K562 (cell line): ENCODE data around the gene RASGRP2. TPM values are rescaled to one million over a fixed set of nuclear protein-coding genes. Genes with fewer than 3 reads are reported as not detected.

Source experiments
- CCNT2 ChIP-seq: IDR thresholded peaks from 2 replicates; pipeline ENCODE4 v1.6.1; 2011; ENCODE audit warnings: borderline replicate concordance, low read depth, mild to moderate bottlenecking, moderate library complexity, mixed read lengths, low read length; ENCODE audit not compliant: insufficient read length; ENCODE audit errors: extremely low read depth
- CGGBP1 ChIP-seq: fragments of 250-450 bp; sonication (Bioruptor Pico); IDR thresholded peaks from 2 replicates; pipeline ENCODE4 v1.9.0; 2021; ENCODE audit warnings: mild to moderate bottlenecking
- DLX4 ChIP-seq: fragments of 250-450 bp; sonication (Bioruptor Pico); IDR thresholded peaks from 2 replicates; pipeline ENCODE4 v1.6.1; 2021; ENCODE audit warnings: mild to moderate bottlenecking
- DNMT1 ChIP-seq: fragments of 450-650 bp; IDR thresholded peaks from 2 replicates; pipeline ENCODE4 v1.6.1; 2016; ENCODE audit warnings: antibody characterized with exemption, mild to moderate bottlenecking
- FOXP1 ChIP-seq: sonication (generic); formaldehyde crosslinking; IDR thresholded peaks from 2 replicates; pipeline ENCODE4 v1.8.0; 2022; ENCODE audit warnings: mild to moderate bottlenecking, missing genetic modification reagents
- GATA2 ChIP-seq: sonication (generic); formaldehyde crosslinking; IDR thresholded peaks from 2 replicates; pipeline ENCODE4 v1.4.0; 2020; ENCODE audit warnings: mild to moderate bottlenecking, missing genetic modification reagents
- IRF2 ChIP-seq: sonication (generic); formaldehyde crosslinking; IDR thresholded peaks from 2 replicates; pipeline ENCODE4 v1.8.1; 2022; ENCODE audit warnings: mild to moderate bottlenecking, missing genetic modification reagents
- KAT8 ChIP-seq: fragments of 450-650 bp; IDR thresholded peaks from 2 replicates; pipeline ENCODE4 v1.6.1; 2016; ENCODE audit warnings: low read depth, mild to moderate bottlenecking
- MYBL2 ChIP-seq, 2 experiments: fragments of 450-650 bp in 1 of 2; sonication (generic) in 1 of 2; formaldehyde crosslinking in 1 of 2; IDR thresholded peaks; 2 replicates each; pipeline versions ENCODE4 v1.6.1 to v1.8.1; 2017 to 2022; ENCODE audit warnings: borderline replicate concordance in 1 of 2, inconsistent platforms in 1 of 2, low read depth in 1 of 2, mild to moderate bottlenecking in 1 of 2, missing genetic modification reagents in 1 of 2, moderate library complexity in 1 of 2
- NCOA2 ChIP-seq, 2 experiments: fragments of 450-650 bp; IDR thresholded peaks; 2 replicates each; pipeline ENCODE4 v1.6.1; 2018; ENCODE audit warnings: mild to moderate bottlenecking in 2 of 2, moderate library complexity in 1 of 2; ENCODE audit not compliant: partially characterized antibody in 2 of 2
- NCOA4 ChIP-seq: fragments of 450-650 bp; IDR thresholded peaks from 2 replicates; pipeline ENCODE4 v1.6.1; 2018; ENCODE audit warnings: mild to moderate bottlenecking; ENCODE audit not compliant: partially characterized antibody
- NONO ChIP-seq, 2 experiments: fragments of 200-400 bp in 1 of 2; fragments of 450-650 bp in 1 of 2; formaldehyde crosslinking in 1 of 2; IDR thresholded peaks; 2 replicates each; pipeline ENCODE4 v1.6.1; 2017; ENCODE audit warnings: low read depth in 2 of 2, mild to moderate bottlenecking in 2 of 2, moderate library complexity in 2 of 2, low read length in 1 of 2
- NR2C1 ChIP-seq, 2 experiments: fragments of 450-650 bp; IDR thresholded peaks; 2 replicates each; pipeline ENCODE4 v1.6.1; 2017; ENCODE audit warnings: mild to moderate bottlenecking in 2 of 2, antibody characterized with exemption in 1 of 2, inconsistent platforms in 1 of 2, missing compliant biosample characterization in 1 of 2, missing genetic modification characterization in 1 of 2
- POU5F1 ChIP-seq: fragments of 150-350 bp; IDR thresholded peaks from 2 replicates; pipeline ENCODE4 v1.6.1; 2014; ENCODE audit warnings: borderline replicate concordance, low read length, low read depth, mild to moderate bottlenecking; ENCODE audit not compliant: partially characterized antibody
- RNF2 ChIP-seq: sonication (generic); IDR thresholded peaks from 2 replicates; pipeline ENCODE4 v1.6.1; 2016
- TAF9B ChIP-seq: fragments of 450-650 bp; IDR thresholded peaks from 2 replicates; pipeline ENCODE4 v1.6.1; 2018; ENCODE audit warnings: mild to moderate bottlenecking; ENCODE audit not compliant: partially characterized antibody
- ZNF23 ChIP-seq: fragments of 250-450 bp; sonication (Bioruptor Pico); IDR thresholded peaks from 2 replicates; pipeline ENCODE4 v1.4.0; 2020; ENCODE audit warnings: mild to moderate bottlenecking
- ZNF324 ChIP-seq: fragments of 250-450 bp; sonication (Bioruptor Pico); IDR thresholded peaks from 2 replicates; pipeline ENCODE4 v1.4.0; 2020; ENCODE audit warnings: mild to moderate bottlenecking
- ZNF354B ChIP-seq: fragments of 250-450 bp; sonication (Bioruptor Pico); IDR thresholded peaks from 2 replicates; pipeline ENCODE4 v1.4.0; 2020
- polyA plus RNA-seq, 8 experiments: library from polyadenylated mRNA; depleted of rRNA in 4 of 8; stranded (reverse) in 5 of 8; unstranded in 3 of 8; fragments of >200 nt; fragmentation: Nextera tagmentation in 2 of 8; fragmentation: Illumina TruSeq in 1 of 8; extraction: Ambion mirVana in 2 of 8; extraction: Trizol in 1 of 8; gene quantifications; 2 replicates each; pipeline versions ENCODE4 v1.2.1 to v1.2.3, GENCODE V29; 2011 to 2014; ENCODE audit warnings: inconsistent platforms in 1 of 8, missing spikeins in 1 of 8
- total RNA-seq, 7 experiments: library from RNA; depleted of rRNA in 6 of 7; stranded (reverse); fragments of >200 nt in 6 of 7; fragmentation: Illumina TruSeq in 2 of 7; extraction: Trizol in 2 of 7; gene quantifications; 2 replicates each; pipeline versions ENCODE4 v1.2.1 to v1.2.3, GENCODE V29; 2011 to 2021; ENCODE audit warnings: low replicate concordance in 1 of 7
- TF ChIP-seq, protein P1 (sequence below): fragments of 250-450 bp; sonication (Bioruptor Pico); IDR thresholded peaks from 2 replicates; pipeline ENCODE4 v1.4.0; 2020; ENCODE audit warnings: mild to moderate bottlenecking, moderate library complexity
- TF ChIP-seq, protein P2 (sequence below): fragments of 450-650 bp; IDR thresholded peaks from 2 replicates; pipeline ENCODE4 v1.6.1; 2016; ENCODE audit warnings: low read depth, mild to moderate bottlenecking, moderate library complexity
- TF ChIP-seq, protein P3 (sequence below): fragments of 250-450 bp; sonication (Bioruptor Pico); IDR thresholded peaks from 2 replicates; pipeline ENCODE4 v1.8.0; 2022; ENCODE audit warnings: moderate library complexity, mild to moderate bottlenecking, inconsistent platforms

Gene RASGRP2
- total and polyA plus RNA-seq, 9 of the 15 experiments (the other 6 are each of a cell fraction or from before 2014, with no cell fraction given), result 0.87 to 22.7 (median 5.5) TPM

DNA sequence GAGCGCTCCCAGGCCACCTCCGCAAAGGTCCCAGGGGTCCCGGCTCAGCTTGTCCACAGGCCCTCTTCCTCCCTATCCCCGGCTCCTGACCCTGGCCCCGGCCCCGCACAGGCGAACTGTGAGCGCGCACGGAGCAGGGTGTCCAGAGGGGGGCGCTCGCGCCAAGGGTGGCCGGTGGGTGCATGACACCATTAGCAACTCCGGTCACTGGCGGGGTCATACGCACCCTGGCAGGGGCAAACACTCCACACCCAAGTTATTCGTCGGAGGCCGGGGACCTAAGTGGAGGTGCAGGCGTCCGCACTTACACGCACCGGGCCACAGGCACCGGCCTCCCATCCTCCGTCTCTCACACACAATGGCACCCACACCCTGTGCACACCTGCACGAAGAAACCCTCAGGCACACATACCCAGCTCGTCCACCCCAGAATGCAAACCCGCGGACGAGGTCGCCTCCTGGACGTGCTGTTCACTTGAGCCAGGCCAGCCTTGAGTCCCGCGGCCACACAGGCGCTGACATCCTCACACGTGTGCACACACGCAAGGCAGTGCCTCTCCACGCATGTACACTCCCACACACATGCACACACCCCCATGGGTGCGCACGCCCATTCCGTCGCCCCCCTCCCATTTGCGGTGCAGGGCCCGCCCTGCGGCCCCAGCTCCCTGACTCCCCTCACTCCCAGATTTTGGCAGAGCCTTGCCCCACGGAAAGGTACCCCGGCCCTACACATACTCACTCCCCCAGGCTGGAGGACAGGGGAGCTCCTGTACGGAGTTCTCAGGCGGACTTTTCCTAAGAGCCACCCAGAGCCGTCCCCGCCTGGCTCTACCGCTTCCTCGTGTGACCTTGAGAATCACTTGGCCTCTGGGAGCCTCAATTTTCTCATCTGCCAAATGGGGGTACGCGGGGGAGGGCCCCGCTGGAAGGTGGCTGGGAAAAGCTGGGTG is at the start of gene RASGRP2 (continued):
- TF ChIP-seq, protein P1, sequence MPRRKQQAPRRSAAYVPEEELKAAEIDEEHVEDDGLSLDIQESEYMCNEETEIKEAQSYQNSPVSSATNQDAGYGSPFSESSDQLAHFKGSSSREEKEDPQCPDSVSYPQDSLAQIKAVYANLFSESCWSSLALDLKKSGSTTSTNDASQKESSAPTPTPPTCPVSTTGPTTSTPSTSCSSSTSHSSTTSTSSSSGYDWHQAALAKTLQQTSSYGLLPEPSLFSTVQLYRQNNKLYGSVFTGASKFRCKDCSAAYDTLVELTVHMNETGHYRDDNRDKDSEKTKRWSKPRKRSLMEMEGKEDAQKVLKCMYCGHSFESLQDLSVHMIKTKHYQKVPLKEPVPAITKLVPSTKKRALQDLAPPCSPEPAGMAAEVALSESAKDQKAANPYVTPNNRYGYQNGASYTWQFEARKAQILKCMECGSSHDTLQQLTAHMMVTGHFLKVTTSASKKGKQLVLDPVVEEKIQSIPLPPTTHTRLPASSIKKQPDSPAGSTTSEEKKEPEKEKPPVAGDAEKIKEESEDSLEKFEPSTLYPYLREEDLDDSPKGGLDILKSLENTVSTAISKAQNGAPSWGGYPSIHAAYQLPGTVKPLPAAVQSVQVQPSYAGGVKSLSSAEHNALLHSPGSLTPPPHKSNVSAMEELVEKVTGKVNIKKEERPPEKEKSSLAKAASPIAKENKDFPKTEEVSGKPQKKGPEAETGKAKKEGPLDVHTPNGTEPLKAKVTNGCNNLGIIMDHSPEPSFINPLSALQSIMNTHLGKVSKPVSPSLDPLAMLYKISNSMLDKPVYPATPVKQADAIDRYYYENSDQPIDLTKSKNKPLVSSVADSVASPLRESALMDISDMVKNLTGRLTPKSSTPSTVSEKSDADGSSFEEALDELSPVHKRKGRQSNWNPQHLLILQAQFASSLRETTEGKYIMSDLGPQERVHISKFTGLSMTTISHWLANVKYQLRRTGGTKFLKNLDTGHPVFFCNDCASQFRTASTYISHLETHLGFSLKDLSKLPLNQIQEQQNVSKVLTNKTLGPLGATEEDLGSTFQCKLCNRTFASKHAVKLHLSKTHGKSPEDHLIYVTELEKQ (CRISPR knock-in tag), result no peak
- no peak for TF ChIP-seq DNMT1
- no peak for TF ChIP-seq ZNF23 (CRISPR knock-in tag)
- no peak for TF ChIP-seq MYBL2 (IDR thresholded peaks at IDR 0.05; ENCODE audit: low read depth)
- no peak for TF ChIP-seq MYBL2 (CRISPR knock-in tag; IDR thresholded peaks at IDR 0.05; ENCODE audit: borderline replicate concordance)
- TF ChIP-seq RNF2, result no peak
- no peak for TF ChIP-seq CGGBP1 (CRISPR knock-in tag)
- TF ChIP-seq, protein P2, sequence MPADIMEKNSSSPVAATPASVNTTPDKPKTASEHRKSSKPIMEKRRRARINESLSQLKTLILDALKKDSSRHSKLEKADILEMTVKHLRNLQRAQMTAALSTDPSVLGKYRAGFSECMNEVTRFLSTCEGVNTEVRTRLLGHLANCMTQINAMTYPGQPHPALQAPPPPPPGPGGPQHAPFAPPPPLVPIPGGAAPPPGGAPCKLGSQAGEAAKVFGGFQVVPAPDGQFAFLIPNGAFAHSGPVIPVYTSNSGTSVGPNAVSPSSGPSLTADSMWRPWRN, result no peak
- TF ChIP-seq NONO (IDR thresholded peaks at IDR 0.05; ENCODE audit: low read depth in 2 of 2, low read length in 1 of 2), result no peak
- TF ChIP-seq POU5F1, result no peak
- TF ChIP-seq NR2C1 (IDR thresholded peaks at IDR 0.05), result peak; percentile 54; the same call in 1 of the 2 replicates
- TF ChIP-seq NR2C1 (tag; IDR thresholded peaks at IDR 0.05), result peak; percentile 72
- TF ChIP-seq TAF9B, result no peak
- TF ChIP-seq ZNF324, result no peak
- TF ChIP-seq FOXP1 (CRISPR knock-in tag), result peak; percentile 48; the same call in 1 of the 2 replicates
- TF ChIP-seq NCOA2 (IDR thresholded peaks at IDR 0.05; ENCODE audit: partially characterized antibody in 2 of 2), result no peak
- TF ChIP-seq KAT8, result no peak
- TF ChIP-seq NCOA4, result peak; percentile 3
- TF ChIP-seq IRF2 (CRISPR knock-in tag), result no peak
- TF ChIP-seq, protein P3, sequence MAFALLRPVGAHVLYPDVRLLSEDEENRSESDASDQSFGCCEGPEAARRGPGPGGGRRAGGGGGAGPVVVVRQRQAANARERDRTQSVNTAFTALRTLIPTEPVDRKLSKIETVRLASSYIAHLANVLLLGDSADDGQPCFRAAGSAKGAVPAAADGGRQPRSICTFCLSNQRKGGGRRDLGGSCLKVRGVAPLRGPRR (CRISPR knock-in tag), result no peak
- TF ChIP-seq ZNF354B (CRISPR knock-in tag), result no peak
- TF ChIP-seq CCNT2, result no peak
- no peak for TF ChIP-seq DLX4 (CRISPR knock-in tag)
- TF ChIP-seq GATA2, result no peak
